Activated CD4-positive, CD25-positive, alpha-beta regulatory T cell treated with anti-CD3 and anti-CD28 coated beads, Interleukin-2, amount 50 U/mL, for 72 hours (primary cell): ENCODE measurements around the gene B3GAT1.

Experiments used
- DNase-seq: peaks from one replicate; pipeline ENCODE4 v3.0.0; 2021

Gene B3GAT1

DNA sequence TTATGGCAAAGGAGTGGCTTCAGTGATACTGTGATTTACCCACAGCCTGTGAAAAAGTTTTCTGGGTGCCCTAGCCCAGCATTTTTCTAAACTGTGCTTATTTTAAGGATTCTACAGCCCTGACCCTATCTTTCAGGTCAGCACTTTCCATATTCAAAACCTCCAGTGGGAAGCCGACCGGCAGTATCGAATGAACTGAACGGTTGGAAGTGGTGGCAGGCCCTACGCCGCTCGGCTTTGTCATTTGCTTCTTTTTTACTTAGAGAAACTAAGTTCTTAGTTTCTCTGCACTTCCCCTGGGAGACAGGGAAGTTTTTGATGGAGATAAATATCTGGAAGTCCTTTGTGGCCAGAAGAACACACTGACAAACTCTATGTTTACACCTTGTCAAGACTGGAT, 79.3 kb downstream of the B3GAT1 start:
- no peak for DNase-seq

DNA sequence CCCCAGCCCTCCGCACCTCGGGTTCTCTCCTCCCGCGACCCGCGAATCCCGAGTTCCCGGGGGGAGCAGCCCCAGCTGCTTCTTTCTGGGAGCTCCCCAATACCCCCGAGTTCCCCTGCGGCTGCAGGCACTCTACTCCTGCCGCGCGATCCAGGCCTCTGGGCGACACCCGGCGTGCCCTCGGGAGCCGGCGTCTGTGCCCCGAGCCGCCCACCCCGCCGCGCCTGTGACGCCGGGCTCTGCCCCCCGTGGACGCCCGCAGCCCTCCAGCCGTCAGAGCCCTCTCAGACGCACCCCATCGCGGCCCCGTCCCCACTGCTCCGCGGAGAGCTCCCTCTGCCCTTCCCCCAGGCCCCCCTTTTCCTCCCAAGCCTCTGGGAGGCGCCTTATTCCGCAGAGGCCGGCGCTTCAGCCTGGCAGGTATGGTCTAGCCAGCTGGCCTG, 79.8 kb downstream of the B3GAT1 start:
- peak; percentile 34 for DNase-seq

DNA sequence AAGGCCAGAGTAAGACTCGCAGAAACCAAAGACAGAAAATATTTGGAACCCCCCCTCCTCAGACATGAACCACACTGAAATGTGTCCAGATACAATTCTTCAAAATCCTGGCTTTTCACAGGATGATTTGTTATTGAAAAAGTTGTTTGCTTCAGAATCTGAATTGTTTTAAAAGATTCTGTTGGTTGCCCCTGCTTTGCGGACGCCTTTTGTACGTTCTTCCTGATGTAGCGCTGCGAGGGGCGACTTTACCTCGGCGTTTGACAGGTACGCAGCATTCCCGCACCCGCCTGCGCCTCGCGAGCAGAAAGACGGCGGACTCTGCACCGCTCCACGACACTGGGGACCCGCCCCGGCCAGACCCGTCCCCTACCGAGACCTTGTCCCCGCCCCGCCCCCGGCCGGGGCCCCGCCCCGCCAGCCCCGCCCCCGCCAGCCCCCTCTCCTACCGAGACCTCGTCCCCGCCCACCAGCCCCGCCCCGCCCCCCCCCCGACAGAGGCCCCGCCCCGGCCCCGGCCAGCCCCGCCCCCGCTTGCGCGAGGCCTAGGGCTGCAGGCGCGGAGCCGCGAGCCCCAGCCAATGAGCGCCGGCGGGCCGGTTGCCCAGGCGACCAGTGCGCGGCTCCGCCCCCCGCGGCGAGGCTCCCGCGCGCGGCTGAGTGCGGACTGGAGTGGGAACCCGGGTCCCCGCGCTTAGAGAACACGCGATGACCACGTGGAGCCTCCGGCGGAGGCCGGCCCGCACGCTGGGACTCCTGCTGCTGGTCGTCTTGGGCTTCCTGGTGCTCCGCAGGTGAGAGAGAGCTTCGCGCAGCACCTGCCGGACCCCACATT, 80.5 kb downstream of the B3GAT1 start, which contains the start of gene GLB1L2:
TSS of gene GLB1L2 (plus strand) at position 635 of the 835 bp plus-strand sequence. CDS start at position 709, 74 bp downstream.
- DNase-seq, result peak; percentile 77

DNA sequence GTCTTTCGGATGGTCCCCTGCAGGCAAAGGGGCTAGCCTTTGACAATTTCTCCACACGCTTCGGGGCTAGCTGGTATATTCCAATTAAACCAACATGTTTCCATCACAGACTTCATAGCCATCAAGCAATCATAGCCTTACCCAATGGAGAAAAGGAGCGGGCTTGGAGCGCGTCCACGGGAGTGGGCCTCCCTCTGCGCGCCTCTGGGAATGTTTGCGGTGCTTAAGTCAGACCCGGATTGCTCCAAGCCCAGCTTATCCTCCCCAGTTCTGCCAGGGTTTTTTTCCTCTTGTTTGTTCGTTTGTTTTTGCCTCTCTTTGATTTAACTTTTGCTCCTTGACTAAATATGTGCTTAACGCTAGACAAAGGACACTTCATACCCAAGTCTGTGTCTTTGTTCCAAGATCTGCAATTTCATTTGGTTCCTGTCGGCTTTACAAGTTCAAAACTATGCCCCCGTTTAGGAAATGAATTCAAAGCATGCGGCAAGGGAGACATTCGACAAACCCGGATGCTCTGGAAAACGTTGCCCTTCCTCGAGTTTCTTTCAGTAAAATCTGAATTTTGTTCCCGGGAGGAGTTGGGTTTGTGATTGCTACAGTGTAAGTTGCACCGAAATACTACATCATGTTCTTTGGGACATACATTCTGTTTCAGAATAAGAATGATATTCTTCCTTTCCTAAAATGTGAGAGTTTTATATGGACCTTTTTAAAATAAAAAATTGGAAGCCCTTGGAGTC, 81.3 kb downstream of the B3GAT1 start:
- DNase-seq, result no peak
